Colonic mucosa (tissue), 4 donors: ENCODE data around the gene LPXN. TPM values are rescaled to one million over a fixed set of nuclear protein-coding genes. Genes with fewer than 3 reads are reported as not detected.

ENCODE experiments used
- DNase-seq: peaks from one replicate; pipeline ENCODE4 v3.0.0-alpha.2; 2020
- H3K27ac ChIP-seq: fragments of 200-600 bp; one replicate; pipeline ENCODE4 v1.8.0; 2021
- H3K27me3 ChIP-seq: fragments of 200-600 bp; one replicate; pipeline ENCODE4 v1.8.0; 2021
- H3K36me3 ChIP-seq: fragments of 200-600 bp; one replicate; pipeline ENCODE4 v1.8.0; 2021
- H3K4me1 ChIP-seq: fragments of 200-600 bp; one replicate; pipeline ENCODE4 v1.8.0; 2021; ENCODE audit warnings: mild to moderate bottlenecking
- H3K4me3 ChIP-seq: fragments of 200-600 bp; one replicate; pipeline ENCODE4 v1.8.0; 2021
- H3K9ac ChIP-seq, 2 donors: one replicate each; pipeline ENCODE4 v1.7.0; 2013; ENCODE audit warnings: control low read depth in 2 of 2, low read depth in 2 of 2, low read length in 2 of 2
- H3K9me3 ChIP-seq: fragments of 200-600 bp; one replicate; pipeline ENCODE4 v1.8.0; 2021
- CTCF ChIP-seq: fragments of 200-600 bp; IDR thresholded peaks from one replicate; pipeline ENCODE4 v1.8.0; 2022; ENCODE audit warnings: antibody characterized with exemption, mild to moderate bottlenecking
- intact Hi-C: fragments of 100-400 bp; cut with DNase I; formaldehyde crosslinking; loops from one replicate; pipeline ENCODE4 v1.14.1; 2022
- total RNA-seq, 2 donors: library from RNA; stranded (reverse); fragmentation: NEBNext Ultra II Directional in 1 of 2; extraction: Animal tissue kit (Norgen Biotek cat#: 25700) in 1 of 2; gene quantifications; one replicate each; pipeline ENCODE4 v1.2.1, GENCODE V29; 2021
- donor health status: healthy.
- donor health status: DM: no; HTN: no; CAD: no.
- donor health status: DM: no; HTN: no; CAD: no.

LPXN gene
- total RNA-seq, 2 donors from 2014 or later = 7.8 to 10.0 TPM

DNA sequence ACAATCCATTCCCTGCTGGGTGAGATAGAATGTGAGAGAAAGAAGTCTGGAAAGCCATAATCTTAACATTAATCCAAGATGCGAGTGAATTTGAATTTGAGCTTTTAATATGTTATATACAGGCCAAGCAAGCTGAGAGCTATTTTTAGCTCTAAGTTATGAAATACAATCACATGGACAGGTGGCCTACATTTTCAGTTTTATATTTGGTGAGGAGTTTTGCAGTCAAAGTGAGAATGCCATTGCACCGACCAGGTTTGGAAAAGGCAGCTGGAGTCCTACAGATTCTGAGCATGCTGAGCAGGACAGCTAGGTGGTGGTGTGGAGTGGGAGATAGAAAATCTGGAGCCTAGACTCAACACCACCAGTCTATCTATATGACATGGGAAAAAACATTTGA lies 79.8 kb downstream of the LPXN start:
- no peak overlapping the region for H3K27ac ChIP-seq
- H3K27me3 ChIP-seq = no peaks in the 10 kb centered on the region
- no peak for DNase-seq
- no peak for TF ChIP-seq CTCF
- intact Hi-C loops = no loop called here
- H3K4me1 ChIP-seq = no peaks in the 10 kb centered on the region
- no peaks in the 10 kb centered on the region for H3K9me3 ChIP-seq
- no peak overlapping the region for H3K4me3 ChIP-seq
- H3K36me3 ChIP-seq = no peaks in the 10 kb centered on the region
- H3K9ac ChIP-seq = no peak overlapping the region

DNA sequence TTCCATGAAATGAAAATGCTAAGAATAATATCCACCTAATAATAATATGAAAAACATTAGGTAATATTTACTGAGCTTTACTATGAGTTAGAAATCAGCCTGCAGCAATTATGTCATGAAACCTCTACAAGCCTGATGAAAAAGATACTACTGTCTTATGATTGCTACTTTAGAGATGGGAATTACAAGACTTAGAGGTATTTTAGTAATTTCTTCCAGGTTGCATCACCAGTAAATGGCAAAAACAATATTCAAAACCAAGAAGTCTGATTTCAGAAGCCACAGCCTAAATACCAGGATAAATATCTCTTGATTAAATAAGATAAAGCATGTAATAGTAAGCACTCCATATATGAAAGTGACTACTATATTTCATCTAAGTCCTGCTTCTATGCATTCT lies 81.6 kb downstream of the LPXN start:
- H3K4me3 ChIP-seq = no peak overlapping the region
- H3K27me3 ChIP-seq = no peaks in the 10 kb centered on the region
- H3K27ac ChIP-seq = no peak overlapping the region
- intact Hi-C loops = no loop called here
- H3K9me3 ChIP-seq = no peaks in the 10 kb centered on the region
- H3K9ac ChIP-seq = no peak overlapping the region
- H3K4me1 ChIP-seq = no peaks in the 10 kb centered on the region
- no peak for DNase-seq
- TF ChIP-seq CTCF = no peak
- H3K36me3 ChIP-seq = no peaks in the 10 kb centered on the region

GRCh38 chr11:58493676-58494075 lies 82.0 kb downstream of the LPXN start:
- no peak overlapping the region for H3K4me3 ChIP-seq
- DNase-seq = no peak
- H3K27ac ChIP-seq = no peak overlapping the region
- no peaks in the 10 kb centered on the region for H3K36me3 ChIP-seq
- no peak for TF ChIP-seq CTCF
- no peaks in the 10 kb centered on the region for H3K4me1 ChIP-seq
- no peak overlapping the region for H3K9ac ChIP-seq
- no peaks in the 10 kb centered on the region for H3K27me3 ChIP-seq
- no peaks in the 10 kb centered on the region for H3K9me3 ChIP-seq
- intact Hi-C loops = no loop called here

GRCh38 chr11:58490827-58491226 lies 84.8 kb downstream of the LPXN start:
- no peak for TF ChIP-seq CTCF
- H3K4me3 ChIP-seq = no peak overlapping the region
- H3K9ac ChIP-seq = no peak overlapping the region
- no peaks in the 10 kb centered on the region for H3K4me1 ChIP-seq
- H3K27ac ChIP-seq = no peak overlapping the region
- no peaks in the 10 kb centered on the region for H3K27me3 ChIP-seq
- no peaks in the 10 kb centered on the region for H3K9me3 ChIP-seq
- intact Hi-C loops = no loop called here
- no peak for DNase-seq
- no peaks in the 10 kb centered on the region for H3K36me3 ChIP-seq

- Histone ChIP-seq H3K36me3 (no peaks in the 10 kb centered on the region), H3K4me1 (no peaks in the 10 kb centered on the region), H3K27ac (no peak overlapping the region), H3K9me3 (no peaks in the 10 kb centered on the region), H3K9ac (no peak overlapping the region), H3K4me3 (no peak overlapping the region), H3K27me3 (no peaks in the 10 kb centered on the region)
- no peak for DNase-seq
- no peak for TF ChIP-seq CTCF
- intact Hi-C loops = no loop called here
Observed at GRCh38 chr11:58487170-58487569, 88.5 kb downstream of the LPXN start.

DNA sequence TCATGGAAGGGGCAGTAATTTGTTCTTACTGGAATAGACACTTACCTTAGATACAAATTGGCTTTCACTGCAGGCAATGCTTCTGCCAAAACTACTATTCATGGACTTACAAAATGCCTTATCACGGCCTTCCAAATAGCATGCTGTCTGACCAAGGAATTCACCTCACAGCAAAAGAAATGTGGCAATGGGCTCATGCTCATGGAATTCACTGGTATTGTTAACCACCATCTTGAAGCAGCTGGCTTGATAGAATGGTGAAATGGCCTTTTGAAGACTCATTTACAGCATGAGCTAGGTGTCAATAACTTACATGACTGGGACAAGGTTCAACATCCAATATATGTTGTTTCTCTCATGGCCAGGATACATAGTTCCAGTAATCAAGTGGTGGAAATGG lies 89.7 kb downstream of the LPXN start:
- Histone ChIP-seq H3K4me3 (no peak overlapping the region), H3K27me3 (no peaks in the 10 kb centered on the region), H3K36me3 (no peaks in the 10 kb centered on the region), H3K4me1 (no peaks in the 10 kb centered on the region), H3K9ac (no peak overlapping the region), H3K27ac (no peak overlapping the region), H3K9me3 (no peaks in the 10 kb centered on the region)
- no peak for TF ChIP-seq CTCF
- intact Hi-C loops = no loop called here
- no peak for DNase-seq
